Coronary artery (tissue), 2 donors: ENCODE data around the gene SAP25.
A peak's percentile ranks its signal among the peaks of the same experiment; 100 is the strongest.
"Not testable (repeated sequence)": the region's sequence is repeated elsewhere in the genome, so short reads cannot be mapped to it uniquely, and the experiment has no call there.

ENCODE experiments used
- DNase-seq: peaks from one replicate; pipeline ENCODE4 v3.0.0-alpha.2; 2017; ENCODE audit warnings: low spot score
- H3K27ac ChIP-seq, 2 donors: fragments of 200-600 bp; sonication (generic); one replicate each; pipeline ENCODE4 v1.5.1; 2016 to 2019
- H3K4me3 ChIP-seq: fragments of 200-600 bp; sonication (generic); 2 replicates; pipeline ENCODE4 v1.5.1; 2016; ENCODE audit warnings: mild to moderate bottlenecking, moderate library complexity
- TF ChIP-seq, protein P1 (sequence below): fragments of 200-600 bp; sonication (generic); IDR thresholded peaks from one replicate; pipeline ENCODE4 v1.5.1; 2019; ENCODE audit warnings: antibody characterized with exemption

Gene SAP25

DNA sequence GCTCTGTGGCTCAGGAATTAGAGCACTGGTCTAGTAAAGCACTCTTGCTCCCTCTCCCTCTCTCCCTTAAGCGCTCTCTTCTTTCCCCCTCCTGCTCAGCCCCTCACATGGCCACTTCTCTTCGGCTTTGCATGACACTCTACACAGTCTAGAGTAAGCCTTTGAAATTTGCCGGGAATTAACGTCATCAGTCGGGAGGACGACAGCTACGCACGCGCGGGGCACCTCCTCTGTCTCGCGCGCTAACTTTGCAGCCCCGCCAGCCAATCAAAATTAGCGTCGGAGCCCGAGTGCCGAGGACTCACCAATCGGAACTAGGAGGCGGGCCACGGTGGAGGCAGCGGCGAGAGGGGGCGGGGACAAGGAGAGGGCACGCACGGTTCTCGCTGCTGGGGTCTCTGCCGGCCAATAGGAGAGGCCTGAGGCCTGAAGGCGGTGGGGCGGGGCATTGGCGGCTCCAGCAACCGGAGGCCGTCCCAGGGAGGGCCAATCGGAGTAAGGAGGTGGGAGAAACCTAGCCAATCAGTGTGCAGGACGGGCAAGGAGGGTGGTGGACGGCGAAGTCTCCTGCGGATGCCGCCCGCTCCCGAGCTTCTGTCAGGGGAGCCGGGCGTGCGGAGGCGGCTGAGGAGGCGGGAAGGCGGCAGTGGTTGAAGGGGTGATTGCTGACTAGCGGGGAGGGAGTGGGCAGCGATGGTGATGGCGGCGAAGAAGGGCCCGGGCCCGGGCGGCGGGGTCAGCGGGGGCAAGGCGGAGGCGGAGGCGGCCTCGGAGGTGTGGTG, 34.9 kb downstream of the SAP25 start, which contains the start of gene AGFG2:
AGFG2 (plus strand) TSS at position 550 of the 782 bp plus-strand sequence; CDS start at position 694, 144 bp downstream.
- peak; percentile 100 for DNase-seq
- Histone ChIP-seq H3K4me3 (peak within 1 kb of the TSS; percentile 98), H3K27ac (peak within 1 kb of the TSS; percentile 62 to 91)
- TF ChIP-seq, protein P1, sequence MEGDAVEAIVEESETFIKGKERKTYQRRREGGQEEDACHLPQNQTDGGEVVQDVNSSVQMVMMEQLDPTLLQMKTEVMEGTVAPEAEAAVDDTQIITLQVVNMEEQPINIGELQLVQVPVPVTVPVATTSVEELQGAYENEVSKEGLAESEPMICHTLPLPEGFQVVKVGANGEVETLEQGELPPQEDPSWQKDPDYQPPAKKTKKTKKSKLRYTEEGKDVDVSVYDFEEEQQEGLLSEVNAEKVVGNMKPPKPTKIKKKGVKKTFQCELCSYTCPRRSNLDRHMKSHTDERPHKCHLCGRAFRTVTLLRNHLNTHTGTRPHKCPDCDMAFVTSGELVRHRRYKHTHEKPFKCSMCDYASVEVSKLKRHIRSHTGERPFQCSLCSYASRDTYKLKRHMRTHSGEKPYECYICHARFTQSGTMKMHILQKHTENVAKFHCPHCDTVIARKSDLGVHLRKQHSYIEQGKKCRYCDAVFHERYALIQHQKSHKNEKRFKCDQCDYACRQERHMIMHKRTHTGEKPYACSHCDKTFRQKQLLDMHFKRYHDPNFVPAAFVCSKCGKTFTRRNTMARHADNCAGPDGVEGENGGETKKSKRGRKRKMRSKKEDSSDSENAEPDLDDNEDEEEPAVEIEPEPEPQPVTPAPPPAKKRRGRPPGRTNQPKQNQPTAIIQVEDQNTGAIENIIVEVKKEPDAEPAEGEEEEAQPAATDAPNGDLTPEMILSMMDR, result no peak

DNA sequence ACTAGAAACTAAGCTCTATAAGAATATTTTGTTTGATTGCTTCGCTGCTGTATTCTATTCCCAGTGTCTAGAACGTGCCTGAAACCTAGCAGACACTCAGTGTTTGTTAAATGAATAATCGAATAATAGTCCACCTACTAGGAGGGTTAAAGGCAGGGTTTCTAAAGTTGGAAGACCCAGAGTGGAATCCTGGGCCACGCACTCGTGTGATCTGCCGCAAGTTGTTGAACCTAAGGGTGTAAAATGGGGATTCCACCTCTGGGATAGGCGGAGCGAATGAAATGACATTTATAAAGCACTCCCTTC, 35.4 kb downstream of the SAP25 start:
- TF ChIP-seq, protein P1, result no peak
- no peak for DNase-seq
- Histone ChIP-seq H3K4me3 (peak overlapping the region; percentile 62), H3K27ac (peak overlapping the region; percentile 41 to 67)

DNA sequence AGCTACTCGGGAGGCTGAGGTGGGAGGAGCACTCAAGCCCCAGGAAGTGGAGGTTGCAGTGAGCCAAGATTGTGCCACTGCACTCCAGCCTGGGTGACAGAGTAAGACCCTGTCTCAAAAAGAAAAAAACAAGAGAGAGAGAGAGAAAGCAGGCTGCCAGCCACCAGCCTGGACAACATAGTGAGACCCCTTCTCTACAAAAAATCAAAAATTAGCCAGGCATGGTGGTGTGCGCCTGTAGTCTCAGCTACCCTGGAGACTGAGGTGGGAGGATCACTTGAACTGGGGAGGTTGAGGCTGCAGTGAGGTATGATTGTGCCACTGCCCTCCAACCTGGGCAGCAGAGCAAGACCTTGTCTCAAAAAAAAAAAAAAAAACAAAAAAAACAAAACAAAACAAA, 37.0 kb downstream of the SAP25 start:
- H3K27ac ChIP-seq, DNase-seq, H3K4me3 ChIP-seq: not testable (repeated sequence)

DNA sequence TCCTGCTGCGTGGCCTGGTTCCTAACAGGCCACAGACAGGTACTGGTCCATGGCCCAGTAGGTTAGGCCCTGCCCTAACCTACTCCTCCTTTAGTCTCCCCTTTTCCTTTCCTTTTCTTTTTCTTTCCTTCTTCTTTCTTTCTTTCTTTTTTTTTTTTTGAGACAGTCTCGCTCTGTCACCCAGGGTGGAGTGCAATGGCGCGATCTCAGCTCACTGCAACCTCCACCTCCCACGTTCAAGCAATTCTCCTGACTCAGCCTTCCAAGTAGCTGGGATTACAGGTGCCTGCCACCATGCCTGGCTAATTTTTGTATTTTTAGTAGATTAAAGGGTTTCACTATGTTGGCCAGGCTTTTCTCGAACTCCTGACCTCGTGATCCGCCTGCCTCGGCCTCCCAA, 37.7 kb downstream of the SAP25 start:
- not testable (repeated sequence) for H3K27ac ChIP-seq, DNase-seq, H3K4me3 ChIP-seq

DNA sequence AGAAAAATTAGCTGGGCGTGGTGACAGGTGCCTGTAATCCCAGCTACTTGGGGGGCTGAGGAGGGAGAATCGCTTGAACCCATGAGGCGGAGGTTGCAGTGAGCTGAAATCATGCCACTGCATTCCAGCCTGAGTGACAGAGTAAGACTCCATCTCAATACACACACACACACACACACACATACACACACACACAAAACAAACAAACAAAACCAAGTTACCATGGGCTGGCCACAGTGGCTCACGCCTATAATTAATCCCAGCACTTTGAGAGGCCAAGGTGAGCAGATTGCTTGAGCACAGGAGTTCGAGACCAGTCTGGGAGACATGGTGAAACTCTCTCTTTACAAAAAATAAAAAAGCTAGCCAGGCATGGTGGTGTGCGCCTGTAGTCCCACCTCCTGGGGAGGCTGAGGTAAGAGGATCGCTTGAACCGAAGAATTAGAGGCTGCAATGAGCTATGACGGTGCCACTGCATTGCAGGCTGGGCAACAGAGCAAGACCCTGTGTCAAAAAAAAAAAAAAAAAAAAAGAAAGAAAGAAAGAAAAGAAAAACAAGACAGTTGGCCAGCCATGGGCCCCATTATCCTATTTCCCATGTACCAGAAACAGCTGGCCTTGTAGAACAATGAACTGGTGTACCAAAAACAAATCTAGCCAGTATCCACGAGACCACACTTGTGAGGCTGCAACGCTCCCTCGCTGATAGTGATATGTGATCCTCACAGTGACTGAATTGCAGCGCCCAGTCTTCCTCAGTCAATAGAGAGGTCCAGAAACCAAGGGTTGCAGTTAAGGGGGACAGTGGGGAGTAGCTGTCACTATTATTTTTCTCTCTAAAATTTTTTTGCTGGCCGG, 41.3 kb downstream of the SAP25 start:
- Histone ChIP-seq H3K27ac (no peak overlapping the region), H3K4me3 (no peak overlapping the region)
- DNase-seq, result no peak
- TF ChIP-seq, protein P1, result no peak

DNA sequence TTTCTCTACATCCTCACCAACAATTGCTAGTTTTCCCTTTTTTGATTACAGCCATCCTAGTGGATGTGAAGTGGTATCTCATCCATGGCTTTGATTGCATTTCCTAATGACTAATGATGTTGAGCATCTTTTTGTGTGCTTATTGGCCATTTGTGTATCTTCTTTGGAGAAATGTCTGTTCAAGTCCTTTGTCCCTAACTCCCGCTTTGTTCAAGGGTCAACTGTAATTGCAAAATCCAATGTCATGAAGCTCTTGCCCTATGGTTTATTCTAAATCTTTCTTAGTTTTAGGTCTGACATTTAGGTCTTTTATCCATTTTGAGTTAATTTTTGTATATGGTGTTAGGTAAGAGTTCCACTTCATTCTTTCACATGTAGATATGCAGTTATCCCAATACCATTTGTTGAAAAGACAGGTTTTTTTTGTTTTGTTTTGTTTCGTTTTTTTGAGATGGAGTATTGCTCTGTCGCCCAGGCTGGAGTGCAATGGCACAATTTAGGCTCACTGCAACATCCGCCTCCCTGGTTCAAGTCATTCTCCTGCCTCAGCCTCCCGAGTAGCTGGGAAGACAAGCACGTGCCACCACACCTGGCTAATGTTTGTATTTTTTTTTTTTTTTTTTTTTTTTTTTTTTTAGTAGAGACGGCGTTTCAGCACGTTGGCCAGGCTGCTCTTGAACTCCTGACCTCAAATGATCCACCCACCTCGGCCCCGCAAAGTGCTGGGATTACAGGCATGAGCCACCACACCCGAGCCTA, 45.4 kb downstream of the SAP25 start:
- not testable (repeated sequence) for H3K4me3 ChIP-seq, DNase-seq, H3K27ac ChIP-seq

DNA sequence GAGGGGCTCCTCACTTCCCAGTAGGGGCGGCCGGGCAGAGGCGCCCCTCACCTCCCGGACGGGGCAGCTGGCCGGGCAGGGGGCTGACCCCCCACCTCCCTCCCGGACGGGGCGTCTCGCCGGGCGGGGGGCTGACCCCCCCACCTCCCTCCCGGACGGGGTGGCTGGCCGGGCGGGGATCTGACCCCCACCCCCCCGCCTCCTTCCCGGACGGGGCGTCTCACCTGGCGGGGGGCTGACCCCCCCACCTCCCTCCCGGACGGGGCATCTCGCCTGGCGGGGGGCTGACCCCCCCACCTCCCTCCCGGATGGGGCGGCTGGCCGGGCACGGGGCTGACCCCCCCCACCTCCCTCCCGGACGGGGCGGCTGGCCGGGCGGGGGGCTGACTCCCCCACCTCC, 50.5 kb downstream of the SAP25 start:
- not testable (repeated sequence) for H3K4me3 ChIP-seq, DNase-seq, H3K27ac ChIP-seq
